Activated CD8-positive, alpha-beta memory T cell treated with anti-CD3 and anti-CD28 coated beads for 24 hours (primary cell): ENCODE measurements around the gene CASQ1.

Experiments used
- DNase-seq: peaks from one replicate; pipeline ENCODE4 v3.0.0-alpha.2; 2020

CASQ1 gene

DNA sequence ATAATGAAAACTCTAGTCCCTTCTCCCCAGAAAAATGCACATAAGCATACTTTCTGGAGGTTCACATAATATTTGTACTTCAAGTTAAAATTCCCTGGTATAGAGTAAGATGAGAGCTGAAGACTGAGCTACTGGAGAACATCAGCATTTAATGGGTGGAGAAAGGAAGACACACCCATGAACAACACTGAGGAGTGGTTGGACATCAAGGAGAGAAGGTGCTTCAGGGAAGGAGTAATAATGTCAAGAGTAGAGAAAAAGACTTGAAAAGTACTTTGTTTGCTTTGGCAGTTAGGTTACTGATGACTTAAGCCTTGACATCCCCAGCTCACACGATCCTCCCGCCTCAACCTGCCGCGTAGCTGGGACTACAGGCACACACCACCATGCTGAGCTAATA lies 36.7 kb downstream of the CASQ1 start:
- no peak for DNase-seq

DNA sequence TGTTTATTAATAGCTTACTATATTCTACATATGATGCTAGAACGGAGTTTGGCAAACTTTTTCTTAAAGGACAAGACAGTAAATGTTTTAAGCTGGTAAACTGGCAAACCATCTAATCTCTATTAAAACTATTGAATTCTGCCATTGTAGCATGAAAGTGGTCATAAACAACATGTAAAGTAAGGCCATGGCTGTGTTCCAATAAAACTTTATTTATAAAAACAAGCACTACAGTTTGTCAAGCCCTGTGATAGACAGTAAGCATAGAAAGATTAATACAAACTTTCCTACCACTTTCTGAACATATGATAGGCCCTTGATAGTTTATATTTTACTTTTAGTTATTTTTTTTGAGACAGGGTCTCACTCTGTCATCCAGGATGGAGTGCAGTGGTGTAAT lies 37.2 kb downstream of the CASQ1 start:
- DNase-seq, result no peak

DNA sequence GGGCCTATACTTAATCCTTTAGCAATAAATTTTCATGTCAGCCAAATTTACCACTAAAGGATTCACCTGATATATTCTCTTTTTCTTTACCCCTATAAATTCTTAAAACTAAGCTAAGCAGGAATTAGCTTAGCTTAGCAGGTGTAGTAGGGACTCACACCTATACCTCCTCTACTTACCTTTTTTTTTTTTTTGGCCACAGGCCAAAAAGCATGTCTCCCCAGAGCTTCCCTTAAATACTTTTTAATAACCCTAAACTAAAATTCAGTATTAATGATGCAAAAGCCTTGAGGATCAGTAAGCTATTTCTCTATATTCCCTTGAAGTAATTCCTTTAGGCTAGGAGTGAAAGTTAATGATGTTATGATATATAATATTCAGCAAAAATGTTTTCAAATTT lies 38.1 kb downstream of the CASQ1 start:
- no peak for DNase-seq

DNA sequence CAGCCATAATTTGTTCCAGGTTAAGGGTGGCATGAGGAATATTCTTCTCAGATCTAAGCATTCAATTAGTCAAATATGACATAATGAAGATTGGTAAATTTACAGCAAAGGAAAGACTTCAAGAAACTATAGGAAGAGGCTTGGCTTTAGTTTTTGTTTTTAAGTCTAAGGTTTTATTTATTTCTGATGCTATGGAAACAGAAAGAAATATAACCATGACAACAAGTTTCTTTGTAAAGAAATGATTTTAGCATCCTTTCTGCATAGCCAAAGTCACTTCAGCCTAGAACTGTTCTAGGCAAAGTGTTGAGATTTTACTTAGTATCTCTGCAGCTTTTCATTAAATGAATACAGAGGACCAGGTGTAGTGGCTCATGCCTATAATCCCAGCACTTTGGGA lies 42.5 kb downstream of the CASQ1 start:
- no peak for DNase-seq

DNA sequence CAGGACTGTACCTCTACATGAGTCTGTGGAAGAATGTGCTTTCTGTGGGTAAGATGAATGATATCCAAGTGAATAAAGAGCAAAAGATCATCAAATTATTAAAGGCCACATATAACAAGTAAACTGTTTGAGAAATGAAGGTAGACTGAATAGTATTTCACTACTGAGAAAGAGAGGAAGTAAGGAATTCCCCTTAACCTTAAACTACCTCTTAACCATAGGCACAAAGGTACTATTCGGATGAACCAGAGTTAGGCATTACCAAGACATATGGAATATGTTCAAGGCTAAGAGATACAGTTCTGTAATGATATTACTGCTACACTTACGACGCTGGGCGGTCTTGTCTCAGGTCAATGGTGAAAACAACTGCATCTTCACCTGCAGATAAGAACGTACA lies 46.4 kb downstream of the CASQ1 start:
- DNase-seq, result no peak

DNA sequence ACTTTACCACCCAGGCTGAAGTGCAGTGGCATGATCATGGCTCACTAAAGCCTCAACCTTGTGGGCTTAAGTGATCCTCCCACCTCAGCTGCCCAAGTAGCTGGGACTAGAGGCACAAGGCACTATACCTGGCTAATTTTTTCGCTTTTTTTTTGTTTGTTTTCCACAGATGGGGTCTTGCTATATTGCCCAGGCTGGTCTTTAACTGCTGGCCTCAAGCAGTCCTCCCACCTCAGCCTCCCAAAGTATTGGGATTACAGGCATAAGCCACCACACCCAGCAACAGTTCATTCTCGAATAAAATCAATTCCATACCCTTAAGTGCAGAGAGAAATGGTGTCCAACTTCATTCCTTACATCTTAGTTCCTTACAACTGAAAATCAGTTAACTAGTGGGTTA lies 47.2 kb downstream of the CASQ1 start:
- DNase-seq, result no peak

DNA sequence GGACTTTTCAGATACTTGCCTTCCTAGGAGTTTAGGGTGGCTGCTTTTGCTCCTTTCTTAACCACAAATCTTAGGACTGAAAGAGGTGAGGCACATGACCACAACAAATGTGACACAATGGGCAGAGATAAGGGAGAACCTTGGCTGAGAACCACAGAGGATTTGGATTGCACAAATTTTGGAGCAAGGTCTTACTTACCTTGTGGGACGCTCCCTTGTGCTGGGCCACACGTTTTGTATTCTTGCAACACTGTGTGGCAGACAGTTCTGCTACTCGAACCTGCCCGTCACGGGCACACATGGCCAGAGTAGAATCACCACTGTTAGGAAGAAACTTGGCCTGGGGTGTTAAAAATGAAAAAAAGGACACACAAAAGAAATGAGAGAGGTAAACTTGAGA lies 48.0 kb downstream of the CASQ1 start:
- no peak for DNase-seq

DNA sequence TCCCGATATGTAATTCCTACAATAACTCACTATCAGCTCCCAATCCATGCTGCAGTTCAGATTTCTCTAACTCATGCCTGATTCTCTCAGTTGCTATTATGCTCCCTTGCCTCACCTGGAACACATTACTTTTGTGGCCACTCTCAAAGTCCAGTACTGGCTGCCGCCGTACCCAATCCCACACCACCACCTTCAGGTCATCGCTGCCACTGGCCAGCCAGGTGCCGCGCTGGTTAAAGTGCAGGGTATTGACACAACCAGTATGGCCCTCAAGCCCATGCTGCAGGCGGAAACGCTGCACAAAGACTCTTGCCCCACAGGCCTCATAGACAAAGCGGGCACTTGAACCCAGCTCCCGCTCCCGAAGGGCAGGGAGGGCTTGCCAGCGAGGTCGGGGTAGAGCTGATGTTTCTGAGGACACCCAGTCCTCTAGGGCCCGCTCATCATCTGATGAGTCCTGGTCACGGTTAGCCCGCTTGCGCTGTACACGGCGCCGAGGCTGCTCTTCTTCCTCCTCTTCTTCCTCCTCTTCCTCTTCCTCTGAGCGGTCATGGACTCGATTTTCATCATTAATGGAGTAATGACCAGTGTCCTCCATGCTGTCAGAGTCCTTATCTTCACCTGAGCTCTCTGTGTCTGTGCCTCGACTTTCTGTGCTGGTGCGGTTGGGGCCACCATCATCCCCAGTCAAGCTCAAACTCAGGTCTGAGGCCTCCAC lies 49.4 kb downstream of the CASQ1 start:
- DNase-seq, result no peak

DNA sequence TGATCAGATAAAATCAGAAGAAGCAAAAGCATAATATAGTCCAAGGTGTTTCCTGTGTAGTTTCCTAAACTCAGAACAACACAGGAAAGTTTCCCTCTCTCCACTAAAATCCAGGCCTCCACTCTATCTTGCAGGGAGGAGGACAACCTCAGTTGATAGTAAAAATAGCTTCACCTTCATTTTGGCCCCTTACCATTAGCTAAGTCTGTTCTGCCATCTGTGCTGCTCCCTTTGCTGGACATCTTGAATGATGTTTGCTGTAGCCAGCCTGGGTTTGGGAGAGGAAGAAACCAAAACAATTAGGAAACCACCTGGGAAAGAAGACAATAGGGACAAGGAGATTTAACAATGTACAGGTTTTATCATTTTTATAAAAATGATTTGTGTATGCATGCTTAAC lies 53.4 kb downstream of the CASQ1 start:
- DNase-seq, result no peak

DNA sequence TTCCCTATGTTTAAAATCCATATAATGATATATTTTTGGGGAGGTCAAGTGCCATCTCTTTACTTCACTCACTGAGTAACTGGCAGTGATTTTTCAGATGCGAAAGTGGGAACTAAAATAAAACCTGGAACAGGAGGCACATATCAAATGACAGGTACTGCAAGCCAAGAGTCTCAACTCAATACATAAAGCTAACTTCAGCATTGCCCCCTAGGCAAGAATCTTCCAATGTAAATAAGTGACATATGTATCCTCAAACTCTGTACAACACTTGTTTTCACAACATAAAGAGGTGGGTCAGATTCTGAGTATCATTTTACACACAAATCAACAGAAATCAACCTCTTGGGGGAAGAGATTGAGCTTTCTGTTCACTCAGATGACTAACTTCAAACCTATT lies 53.8 kb downstream of the CASQ1 start:
- DNase-seq, result no peak

DNA sequence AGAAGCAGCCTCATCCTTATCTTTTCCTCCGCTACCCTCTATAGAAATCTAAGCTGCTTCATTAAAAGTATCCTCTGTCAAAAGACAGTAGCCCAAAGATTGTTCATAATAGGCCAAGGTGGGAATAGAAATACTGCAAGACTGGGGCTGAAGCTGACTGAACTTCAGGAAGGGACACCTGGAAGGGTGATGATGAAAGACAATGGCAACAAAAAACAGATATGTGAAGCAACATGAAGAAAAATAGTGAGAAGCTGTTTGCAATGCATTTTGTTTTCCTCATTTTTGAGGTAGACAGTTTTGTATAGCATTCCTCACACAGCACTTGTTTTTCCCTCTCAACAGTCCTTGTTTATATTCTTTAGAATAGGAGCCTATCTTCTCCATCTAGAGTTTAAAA lies 55.1 kb downstream of the CASQ1 start:
- DNase-seq, result no peak

DNA sequence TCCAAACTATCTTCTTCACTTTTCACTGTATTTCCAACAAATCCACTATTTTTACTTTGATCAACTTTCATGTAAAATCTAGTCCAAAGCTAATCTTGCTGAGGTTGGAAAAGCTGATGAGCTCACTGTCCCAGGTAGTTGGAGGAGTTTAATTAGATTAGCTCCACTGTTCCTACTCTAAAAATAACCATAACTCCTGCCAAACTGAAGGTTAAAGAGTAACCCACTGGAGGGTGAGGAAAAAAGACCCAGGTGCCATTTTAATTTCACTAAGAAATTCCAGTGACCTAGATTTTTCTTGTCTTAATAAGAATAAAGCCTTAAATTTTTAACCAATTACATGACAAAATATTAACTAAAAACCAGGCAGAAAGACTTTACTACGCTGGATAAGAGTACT lies 56.7 kb downstream of the CASQ1 start:
- no peak for DNase-seq

DNA sequence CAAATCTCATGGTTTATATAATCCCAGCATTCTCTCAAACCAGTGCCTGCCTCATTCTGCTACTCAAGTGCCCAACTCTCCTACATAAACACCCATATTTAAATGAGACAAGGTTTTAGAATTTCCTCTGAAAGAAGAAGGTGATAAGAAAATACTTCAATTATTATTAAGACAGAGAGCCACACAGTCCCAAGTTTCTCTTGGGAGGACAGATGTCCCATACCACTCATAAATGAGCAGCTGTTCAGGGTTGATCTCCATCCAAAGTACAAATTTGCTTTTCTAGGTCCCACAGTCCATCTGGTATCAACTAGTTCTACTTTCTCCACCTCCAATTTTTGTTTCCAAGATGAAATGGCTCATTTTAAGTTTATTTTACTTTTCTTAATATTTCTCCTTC lies 60.6 kb downstream of the CASQ1 start:
- no peak for DNase-seq
